SK-N-SH treated with all-trans-retinoic acid at 6 μM for 48 hours (cell line): ENCODE results near the gene UBXN11.

ENCODE experiments used
- ATAC-seq: fragments of 200-7000 bp; cut with Tn5 transposase; 3 replicates; pipeline ENCODE4 v1.9.1; 2020; ENCODE audit warnings: mild to moderate bottlenecking, moderate library complexity
- ARNTL ChIP-seq: fragments of 450-650 bp; formaldehyde crosslinking; IDR thresholded peaks from 2 replicates; pipeline ENCODE4 v1.5.0; 2020; ENCODE audit warnings: low read depth, mild to moderate bottlenecking, moderate library complexity, borderline replicate concordance
- BACH2 ChIP-seq: fragments of 250-450 bp; sonication (Bioruptor Pico); IDR thresholded peaks from 2 replicates; pipeline ENCODE4 v1.9.0; 2021; ENCODE audit warnings: mild to moderate bottlenecking, borderline replicate concordance
- CSDC2 ChIP-seq: fragments of 250-450 bp; sonication (Bioruptor Pico); IDR thresholded peaks from 2 replicates; pipeline ENCODE4 v1.5.0; 2020; ENCODE audit warnings: mild to moderate bottlenecking, moderate library complexity
- ESRRG ChIP-seq: fragments of 250-450 bp; sonication (Bioruptor Pico); IDR thresholded peaks from 2 replicates; pipeline ENCODE4 v1.6.1; 2021; ENCODE audit warnings: mild to moderate bottlenecking
- GLIS3 ChIP-seq: fragments of 250-450 bp; sonication (Bioruptor Pico); IDR thresholded peaks from 2 replicates; pipeline ENCODE4 v1.5.0; 2020; ENCODE audit warnings: mild to moderate bottlenecking, moderate library complexity
- ISL1 ChIP-seq: fragments of 250-450 bp; sonication (Bioruptor Pico); IDR thresholded peaks from 2 replicates; pipeline ENCODE4 v2.1.2; 2022; ENCODE audit warnings: mild to moderate bottlenecking, moderate library complexity
- POU6F1 ChIP-seq: fragments of 250-450 bp; sonication (Bioruptor Pico); IDR thresholded peaks from 2 replicates; pipeline ENCODE4 v1.8.0; 2021; ENCODE audit warnings: low read depth, mild to moderate bottlenecking, moderate library complexity, borderline replicate concordance
- PPARA ChIP-seq: fragments of 250-450 bp; sonication (Bioruptor Pico); IDR thresholded peaks from 2 replicates; pipeline ENCODE4 v1.5.0; 2020; ENCODE audit warnings: mild to moderate bottlenecking, borderline replicate concordance
- RARB ChIP-seq: fragments of 250-450 bp; sonication (Bioruptor Pico); IDR thresholded peaks from 2 replicates; pipeline ENCODE4 v1.8.0; 2021; ENCODE audit warnings: mild to moderate bottlenecking, moderate library complexity
- TCF4 ChIP-seq: fragments of 250-450 bp; sonication (Bioruptor Pico); IDR thresholded peaks from 2 replicates; pipeline ENCODE4 v1.8.0; 2021; ENCODE audit warnings: mild to moderate bottlenecking, moderate library complexity, borderline replicate concordance
- TOX ChIP-seq: fragments of 250-450 bp; sonication (Bioruptor Pico); IDR thresholded peaks from 2 replicates; pipeline ENCODE4 v1.8.0; 2021; ENCODE audit warnings: mild to moderate bottlenecking, moderate library complexity, borderline replicate concordance
- ZC3H10 ChIP-seq: fragments of 250-450 bp; sonication (Bioruptor Pico); IDR thresholded peaks from 2 replicates; pipeline ENCODE4 v1.5.1; 2021; ENCODE audit warnings: mild to moderate bottlenecking, moderate library complexity
- ZFP3 ChIP-seq: fragments of 250-450 bp; sonication (Bioruptor Pico); IDR thresholded peaks from 2 replicates; pipeline ENCODE4 v1.5.0; 2020; ENCODE audit warnings: mild to moderate bottlenecking, moderate library complexity
- ZFP30 ChIP-seq: fragments of 450-650 bp; formaldehyde crosslinking; IDR thresholded peaks from 2 replicates; pipeline ENCODE4 v1.5.0; 2022; ENCODE audit warnings: mild to moderate bottlenecking, moderate library complexity
- ZNF565 ChIP-seq: fragments of 450-650 bp; formaldehyde crosslinking; conservative IDR thresholded peaks from 2 replicates; pipeline ENCODE4 v1.5.0; 2020; ENCODE audit warnings: low read depth, mild to moderate bottlenecking, moderate library complexity
- ZNF8 ChIP-seq: fragments of 450-650 bp; formaldehyde crosslinking; IDR thresholded peaks from 2 replicates; pipeline ENCODE4 v1.5.0; 2020; ENCODE audit warnings: mild to moderate bottlenecking, moderate library complexity
- TF ChIP-seq, protein P1 (sequence below): fragments of 250-450 bp; sonication (Bioruptor Pico); IDR thresholded peaks from 2 replicates; pipeline ENCODE4 v1.5.1; 2021; ENCODE audit warnings: mild to moderate bottlenecking, moderate library complexity
- TF ChIP-seq, protein P2 (sequence below): fragments of 250-450 bp; sonication (Bioruptor Pico); IDR thresholded peaks from 2 replicates; pipeline ENCODE4 v1.8.0; 2020; ENCODE audit warnings: mild to moderate bottlenecking, moderate library complexity, borderline replicate concordance
- TF ChIP-seq, protein P3 (sequence below): fragments of 250-450 bp; sonication (Bioruptor Pico); IDR thresholded peaks from 2 replicates; pipeline ENCODE4 v1.5.0; 2020; ENCODE audit warnings: mild to moderate bottlenecking, moderate library complexity
- TF ChIP-seq, protein P4 (sequence below): fragments of 250-450 bp; sonication (Bioruptor Pico); IDR thresholded peaks from 2 replicates; pipeline ENCODE4 v1.5.1; 2020; ENCODE audit warnings: low read depth, mild to moderate bottlenecking, moderate library complexity

Gene UBXN11

GRCh38 chr1:26254404-26254803 lies 52.0 kb downstream of the UBXN11 start (continued):
- no peak for TF ChIP-seq TOX
- TF ChIP-seq, all 23 proteins: peak for 0

GRCh38 chr1:26252718-26253117 lies 53.7 kb downstream of the UBXN11 start:
- TF ChIP-seq ZNF8: no peak
- no peak for TF ChIP-seq ZC3H10 (CRISPR knock-in tag)
- TF ChIP-seq, protein P1, sequence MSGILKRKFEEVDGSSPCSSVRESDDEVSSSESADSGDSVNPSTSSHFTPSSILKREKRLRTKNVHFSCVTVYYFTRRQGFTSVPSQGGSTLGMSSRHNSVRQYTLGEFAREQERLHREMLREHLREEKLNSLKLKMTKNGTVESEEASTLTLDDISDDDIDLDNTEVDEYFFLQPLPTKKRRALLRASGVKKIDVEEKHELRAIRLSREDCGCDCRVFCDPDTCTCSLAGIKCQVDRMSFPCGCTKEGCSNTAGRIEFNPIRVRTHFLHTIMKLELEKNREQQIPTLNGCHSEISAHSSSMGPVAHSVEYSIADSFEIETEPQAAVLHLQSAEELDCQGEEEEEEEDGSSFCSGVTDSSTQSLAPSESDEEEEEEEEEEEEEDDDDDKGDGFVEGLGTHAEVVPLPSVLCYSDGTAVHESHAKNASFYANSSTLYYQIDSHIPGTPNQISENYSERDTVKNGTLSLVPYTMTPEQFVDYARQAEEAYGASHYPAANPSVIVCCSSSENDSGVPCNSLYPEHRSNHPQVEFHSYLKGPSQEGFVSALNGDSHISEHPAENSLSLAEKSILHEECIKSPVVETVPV (CRISPR knock-in tag): no peak
- no peak for TF ChIP-seq TCF4 (CRISPR knock-in tag)
- no peak for TF ChIP-seq TOX
- no peak for TF ChIP-seq ARNTL
- no peak for ATAC-seq

GRCh38 chr1:26239936-26240335 lies 66.5 kb downstream of the UBXN11 start:
- TF ChIP-seq, protein P1 (CRISPR knock-in tag): no peak
- TF ChIP-seq TCF4 (CRISPR knock-in tag) (no peak), ZNF8 (no peak), ZFP3 (CRISPR knock-in tag) (no peak), ESRRG (no peak), ARNTL (no peak), ZNF565 (CRISPR knock-in tag) (no peak), ISL1 (CRISPR knock-in tag) (no peak), BACH2 (no peak), TOX (no peak), POU6F1 (CRISPR knock-in tag) (no peak), ZFP30 (no peak), PPARA (CRISPR knock-in tag) (no peak), GLIS3 (CRISPR knock-in tag) (no peak), CSDC2 (CRISPR knock-in tag) (no peak), ZC3H10 (CRISPR knock-in tag) (no peak), RARB (no peak)
- TF ChIP-seq, protein P2, sequence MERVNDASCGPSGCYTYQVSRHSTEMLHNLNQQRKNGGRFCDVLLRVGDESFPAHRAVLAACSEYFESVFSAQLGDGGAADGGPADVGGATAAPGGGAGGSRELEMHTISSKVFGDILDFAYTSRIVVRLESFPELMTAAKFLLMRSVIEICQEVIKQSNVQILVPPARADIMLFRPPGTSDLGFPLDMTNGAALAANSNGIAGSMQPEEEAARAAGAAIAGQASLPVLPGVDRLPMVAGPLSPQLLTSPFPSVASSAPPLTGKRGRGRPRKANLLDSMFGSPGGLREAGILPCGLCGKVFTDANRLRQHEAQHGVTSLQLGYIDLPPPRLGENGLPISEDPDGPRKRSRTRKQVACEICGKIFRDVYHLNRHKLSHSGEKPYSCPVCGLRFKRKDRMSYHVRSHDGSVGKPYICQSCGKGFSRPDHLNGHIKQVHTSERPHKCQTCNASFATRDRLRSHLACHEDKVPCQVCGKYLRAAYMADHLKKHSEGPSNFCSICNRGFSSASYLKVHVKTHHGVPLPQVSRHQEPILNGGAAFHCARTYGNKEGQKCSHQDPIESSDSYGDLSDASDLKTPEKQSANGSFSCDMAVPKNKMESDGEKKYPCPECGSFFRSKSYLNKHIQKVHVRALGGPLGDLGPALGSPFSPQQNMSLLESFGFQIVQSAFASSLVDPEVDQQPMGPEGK (CRISPR knock-in tag): no peak
- TF ChIP-seq, protein P3, sequence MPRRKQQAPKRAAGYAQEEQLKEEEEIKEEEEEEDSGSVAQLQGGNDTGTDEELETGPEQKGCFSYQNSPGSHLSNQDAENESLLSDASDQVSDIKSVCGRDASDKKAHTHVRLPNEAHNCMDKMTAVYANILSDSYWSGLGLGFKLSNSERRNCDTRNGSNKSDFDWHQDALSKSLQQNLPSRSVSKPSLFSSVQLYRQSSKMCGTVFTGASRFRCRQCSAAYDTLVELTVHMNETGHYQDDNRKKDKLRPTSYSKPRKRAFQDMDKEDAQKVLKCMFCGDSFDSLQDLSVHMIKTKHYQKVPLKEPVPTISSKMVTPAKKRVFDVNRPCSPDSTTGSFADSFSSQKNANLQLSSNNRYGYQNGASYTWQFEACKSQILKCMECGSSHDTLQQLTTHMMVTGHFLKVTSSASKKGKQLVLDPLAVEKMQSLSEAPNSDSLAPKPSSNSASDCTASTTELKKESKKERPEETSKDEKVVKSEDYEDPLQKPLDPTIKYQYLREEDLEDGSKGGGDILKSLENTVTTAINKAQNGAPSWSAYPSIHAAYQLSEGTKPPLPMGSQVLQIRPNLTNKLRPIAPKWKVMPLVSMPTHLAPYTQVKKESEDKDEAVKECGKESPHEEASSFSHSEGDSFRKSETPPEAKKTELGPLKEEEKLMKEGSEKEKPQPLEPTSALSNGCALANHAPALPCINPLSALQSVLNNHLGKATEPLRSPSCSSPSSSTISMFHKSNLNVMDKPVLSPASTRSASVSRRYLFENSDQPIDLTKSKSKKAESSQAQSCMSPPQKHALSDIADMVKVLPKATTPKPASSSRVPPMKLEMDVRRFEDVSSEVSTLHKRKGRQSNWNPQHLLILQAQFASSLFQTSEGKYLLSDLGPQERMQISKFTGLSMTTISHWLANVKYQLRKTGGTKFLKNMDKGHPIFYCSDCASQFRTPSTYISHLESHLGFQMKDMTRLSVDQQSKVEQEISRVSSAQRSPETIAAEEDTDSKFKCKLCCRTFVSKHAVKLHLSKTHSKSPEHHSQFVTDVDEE (CRISPR knock-in tag): no peak
- TF ChIP-seq, protein P4, sequence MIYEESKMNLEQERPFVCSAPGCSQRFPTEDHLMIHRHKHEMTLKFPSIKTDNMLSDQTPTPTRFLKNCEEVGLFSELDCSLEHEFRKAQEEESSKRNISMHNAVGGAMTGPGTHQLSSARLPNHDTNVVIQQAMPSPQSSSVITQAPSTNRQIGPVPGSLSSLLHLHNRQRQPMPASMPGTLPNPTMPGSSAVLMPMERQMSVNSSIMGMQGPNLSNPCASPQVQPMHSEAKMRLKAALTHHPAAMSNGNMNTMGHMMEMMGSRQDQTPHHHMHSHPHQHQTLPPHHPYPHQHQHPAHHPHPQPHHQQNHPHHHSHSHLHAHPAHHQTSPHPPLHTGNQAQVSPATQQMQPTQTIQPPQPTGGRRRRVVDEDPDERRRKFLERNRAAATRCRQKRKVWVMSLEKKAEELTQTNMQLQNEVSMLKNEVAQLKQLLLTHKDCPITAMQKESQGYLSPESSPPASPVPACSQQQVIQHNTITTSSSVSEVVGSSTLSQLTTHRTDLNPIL (CRISPR knock-in tag): no peak
- TF ChIP-seq, all 23 proteins: peak for 0
- peak; percentile 47; the same call in 2 of the 3 replicates for ATAC-seq
